ENCODE results near the gene COL4A1.

Gene COL4A1

GRCh38 chr13:110291286-110291685, 15.7 kb downstream of the COL4A1 start:
- no peak for DNase-seq

- no peak for DNase-seq
These were observed 16.1 kb downstream of the COL4A1 start for GRCh38 chr13:110290826-110291225.

GRCh38 chr13:110290153-110290552, 16.8 kb downstream of the COL4A1 start:
- no peak for DNase-seq

GRCh38 chr13:110289661-110290060, 17.3 kb downstream of the COL4A1 start:
- DNase-seq = no peak

GRCh38 chr13:110289174-110289573, 17.8 kb downstream of the COL4A1 start:
- DNase-seq = no peak

- DNase-seq = no peak
These were observed 19.8 kb downstream of the COL4A1 start for GRCh38 chr13:110286833-110287819.

GRCh38 chr13:110285991-110286832, 20.7 kb downstream of the COL4A1 start:
- no peak for DNase-seq

- DNase-seq = no peak
These were observed 22.0 kb downstream of the COL4A1 start for GRCh38 chr13:110284779-110285484.

- DNase-seq = no peak
These were observed 23.0 kb downstream of the COL4A1 start for GRCh38 chr13:110283736-110284517.

- no peak for DNase-seq
These were observed 24.6 kb downstream of the COL4A1 start for GRCh38 chr13:110282316-110282841.

GRCh38 chr13:110281736-110282135, 25.2 kb downstream of the COL4A1 start:
- DNase-seq = no peak

GRCh38 chr13:110280985-110281688, 25.8 kb downstream of the COL4A1 start:
- no peak for DNase-seq

- no peak for DNase-seq
These were observed 26.6 kb downstream of the COL4A1 start for GRCh38 chr13:110280231-110280813.

- DNase-seq = no peak
These were observed 27.3 kb downstream of the COL4A1 start for GRCh38 chr13:110279684-110280083.

- no peak for DNase-seq
These were observed 28.1 kb downstream of the COL4A1 start for GRCh38 chr13:110278859-110279258.

GRCh38 chr13:110277357-110277975, 29.5 kb downstream of the COL4A1 start:
- no peak for DNase-seq

GRCh38 chr13:110276553-110276950, 30.4 kb downstream of the COL4A1 start:
- DNase-seq = no peak

- DNase-seq = no peak
These were observed 30.9 kb downstream of the COL4A1 start for GRCh38 chr13:110275931-110276552.

GRCh38 chr13:110274687-110275086, 32.3 kb downstream of the COL4A1 start:
- DNase-seq = no peak

- no peak for DNase-seq
These were observed 33.7 kb downstream of the COL4A1 start for GRCh38 chr13:110273254-110273653.

Data from NCI-H2029 (cell line).